COLO668 (cell line): Measurements from ENCODE around the gene NOC4L.
"Not testable (repeated sequence)": the region's sequence is repeated elsewhere in the genome, so short reads cannot be mapped to it uniquely, and the experiment has no call there.

Source experiments
- DNase-seq: peaks from one replicate; lab custom pipeline; 2025; ENCODE audit not compliant: unreplicated experiment; lab: John Stamatoyannopoulos, UW

The NOC4L gene

DNA sequence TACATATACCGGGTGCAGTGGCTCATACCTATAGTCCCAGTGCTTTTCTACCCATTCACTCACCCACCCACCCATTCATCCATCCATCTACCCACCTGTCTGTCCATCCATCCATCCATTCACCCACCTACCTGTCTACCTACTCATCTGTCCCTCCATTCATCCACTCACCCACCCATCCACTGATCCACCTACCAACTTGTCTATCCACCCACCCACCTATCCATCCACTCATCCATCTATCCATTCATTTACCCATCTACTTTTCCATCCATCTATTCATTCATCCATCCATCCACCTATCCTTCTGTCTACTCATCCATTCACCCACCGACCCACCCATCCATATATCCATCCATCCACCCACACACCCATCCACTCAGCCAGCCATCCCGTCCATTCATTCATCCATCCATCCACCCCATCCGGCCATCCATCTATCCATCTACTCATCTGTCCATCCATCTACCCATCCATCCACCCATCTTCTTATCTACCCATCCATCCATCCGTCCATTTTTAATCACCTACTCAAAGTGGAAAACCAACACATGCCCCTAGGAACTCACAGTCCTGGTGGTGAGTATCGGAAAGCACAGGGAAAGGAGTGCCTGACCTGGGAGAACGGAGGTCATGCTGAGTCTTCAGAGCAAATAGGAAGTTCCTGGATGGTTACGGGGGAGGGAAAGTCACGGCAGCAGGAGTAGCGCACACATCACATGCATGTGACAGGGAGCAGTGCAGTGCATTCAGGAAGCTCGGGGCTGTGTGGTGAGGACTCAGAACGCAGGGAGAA is 20.1 kb upstream of the NOC4L start:
- no peak for DNase-seq

DNA sequence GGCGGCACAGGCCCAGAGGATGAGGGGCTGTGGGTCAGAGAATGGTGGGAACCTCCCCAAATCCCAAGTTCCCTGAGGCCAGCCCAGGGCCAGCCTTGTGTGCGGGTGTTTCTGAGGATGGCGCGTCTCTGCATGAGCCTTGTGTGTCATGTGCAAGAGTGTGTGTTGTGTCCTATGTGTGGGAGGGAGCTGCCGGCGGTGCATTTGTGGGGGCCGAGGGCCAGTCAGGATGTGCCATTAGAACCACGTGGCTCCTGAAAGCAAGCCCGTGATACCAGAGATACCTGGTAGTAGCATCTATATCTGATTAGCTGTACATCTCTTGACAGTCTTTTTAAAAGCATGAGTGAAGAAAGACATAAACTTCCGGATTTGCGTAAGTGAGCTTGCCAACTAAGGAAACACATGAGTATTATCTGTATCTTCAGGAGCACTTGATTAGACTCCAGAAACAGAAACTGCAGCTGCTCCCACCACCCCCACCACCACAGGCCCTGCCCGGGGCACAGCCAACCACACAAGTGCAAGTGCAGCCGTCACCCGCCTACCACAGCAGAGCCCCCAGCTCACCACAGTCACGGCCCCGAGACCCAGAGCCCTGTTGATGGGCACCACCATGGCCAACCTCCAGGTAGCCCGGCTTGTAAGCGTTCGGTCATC is 19.4 kb upstream of the NOC4L start:
- DNase-seq = no peak

DNA sequence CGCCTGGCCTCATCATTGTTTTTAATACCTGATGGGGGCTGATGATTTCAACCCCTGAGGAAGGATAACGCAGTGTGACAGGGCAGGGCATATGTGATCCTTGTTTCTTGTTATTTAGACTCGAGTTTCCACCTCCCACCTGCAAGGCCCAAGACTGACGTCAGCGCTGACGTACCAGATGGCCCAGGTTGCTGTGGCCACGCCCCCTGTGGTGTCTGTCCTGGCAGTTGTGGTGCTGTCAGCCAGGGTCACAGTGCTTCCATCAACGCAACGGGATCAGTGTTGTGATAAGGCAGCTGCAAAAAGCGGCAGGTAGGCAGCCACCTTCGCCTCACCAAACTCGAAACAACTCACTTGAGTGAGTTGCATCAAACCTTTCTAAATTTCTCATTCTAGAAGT is 18.5 kb upstream of the NOC4L start:
- DNase-seq = no peak

DNA sequence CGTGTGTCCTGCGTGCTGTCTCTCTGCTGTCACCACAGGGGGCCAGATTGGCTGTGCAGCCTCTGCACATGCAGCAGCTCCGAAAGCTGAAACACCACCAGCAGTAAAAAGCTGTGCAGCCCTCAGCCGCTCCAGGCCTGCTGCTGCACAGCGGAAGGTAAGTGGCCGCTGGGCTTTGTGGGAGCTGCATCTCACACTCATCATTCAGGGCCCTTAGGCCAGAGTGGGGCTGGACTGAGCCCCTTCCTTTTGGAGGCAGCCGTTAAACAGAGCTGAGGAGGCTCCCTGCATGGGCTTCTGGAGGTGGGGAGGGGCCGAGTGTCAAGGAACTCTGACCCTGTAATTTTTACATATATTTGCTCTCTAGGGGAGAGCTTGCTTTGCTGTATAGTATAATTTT is 17.2 kb upstream of the NOC4L start:
- no peak for DNase-seq

DNA sequence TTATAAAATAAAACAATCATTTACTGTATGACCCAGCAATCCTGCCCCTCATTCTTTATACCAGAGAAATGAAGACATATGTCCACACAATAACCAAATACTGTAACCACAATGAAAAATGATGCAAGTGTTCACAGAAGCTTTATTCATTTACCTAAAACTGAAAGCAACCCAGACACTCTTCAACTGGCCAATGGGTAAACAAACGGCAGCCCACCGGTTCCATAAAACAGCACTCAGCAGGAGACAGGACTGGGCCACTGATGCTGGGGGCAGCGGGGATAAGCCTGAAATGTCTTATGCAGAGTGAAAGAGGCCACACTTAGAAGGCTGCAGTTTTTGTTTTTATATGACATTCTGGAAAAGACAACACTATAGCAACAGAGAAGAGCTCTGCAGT is 15.2 kb upstream of the NOC4L start:
- no peak for DNase-seq

DNA sequence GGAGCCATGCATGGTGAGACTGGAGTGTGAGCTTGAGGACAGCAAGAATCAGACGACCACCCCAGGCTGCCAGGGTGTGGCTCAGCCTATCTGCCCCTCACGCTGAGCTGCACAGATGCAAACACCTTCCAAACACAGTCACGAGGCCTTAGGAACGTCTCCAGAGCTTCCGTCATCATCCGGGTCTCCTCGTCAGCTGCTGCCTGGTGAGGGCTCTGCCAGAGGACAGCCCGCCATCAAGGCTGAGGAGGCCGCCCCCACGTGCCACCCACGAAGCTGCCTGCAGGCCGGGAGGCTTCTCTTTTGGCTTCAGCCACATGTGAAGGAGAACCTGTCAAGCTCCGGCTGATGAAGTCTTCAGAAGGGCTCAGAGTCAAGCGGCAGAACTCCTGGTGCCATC is 13.6 kb upstream of the NOC4L start:
- no peak for DNase-seq

DNA sequence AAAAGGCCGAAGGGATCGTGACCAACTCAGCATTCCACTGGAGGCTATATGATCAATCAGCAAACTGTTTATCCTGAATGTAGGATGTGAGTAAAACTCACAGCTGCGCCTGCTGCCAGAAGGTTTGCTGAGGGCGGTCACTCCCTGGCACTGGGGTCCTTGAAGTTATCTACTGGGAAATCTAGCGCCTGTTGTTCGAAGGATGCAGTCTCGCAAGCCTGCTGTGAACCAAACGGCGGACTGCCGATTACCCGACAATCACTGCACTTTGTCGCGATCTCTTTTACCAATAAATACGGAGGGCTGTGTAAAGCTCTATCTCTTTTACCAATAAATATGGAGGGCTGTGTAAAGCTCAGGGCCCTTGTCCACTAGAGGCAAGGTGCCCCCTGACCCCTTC is 13.0 kb upstream of the NOC4L start:
- no peak for DNase-seq

DNA sequence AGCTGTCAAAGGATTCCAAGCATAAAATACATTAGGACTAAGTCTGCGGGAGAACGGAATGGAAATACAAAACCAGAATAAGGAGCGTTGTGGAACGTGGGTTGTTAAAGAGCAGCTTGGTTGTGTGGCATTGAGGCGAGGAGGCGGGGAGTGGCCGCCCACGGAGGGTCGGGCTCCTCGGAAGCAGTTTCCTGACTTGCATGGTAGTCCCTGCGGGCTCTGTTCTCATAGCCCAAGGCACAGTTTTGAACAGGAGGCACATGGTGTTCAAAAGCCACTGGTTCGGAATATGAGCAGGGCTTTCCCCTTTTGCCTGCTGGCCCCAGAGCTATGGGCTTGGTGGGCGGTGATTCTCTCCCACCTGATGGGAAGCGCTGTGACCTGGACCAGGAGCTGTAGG is 12.3 kb upstream of the NOC4L start:
- no peak for DNase-seq

DNA sequence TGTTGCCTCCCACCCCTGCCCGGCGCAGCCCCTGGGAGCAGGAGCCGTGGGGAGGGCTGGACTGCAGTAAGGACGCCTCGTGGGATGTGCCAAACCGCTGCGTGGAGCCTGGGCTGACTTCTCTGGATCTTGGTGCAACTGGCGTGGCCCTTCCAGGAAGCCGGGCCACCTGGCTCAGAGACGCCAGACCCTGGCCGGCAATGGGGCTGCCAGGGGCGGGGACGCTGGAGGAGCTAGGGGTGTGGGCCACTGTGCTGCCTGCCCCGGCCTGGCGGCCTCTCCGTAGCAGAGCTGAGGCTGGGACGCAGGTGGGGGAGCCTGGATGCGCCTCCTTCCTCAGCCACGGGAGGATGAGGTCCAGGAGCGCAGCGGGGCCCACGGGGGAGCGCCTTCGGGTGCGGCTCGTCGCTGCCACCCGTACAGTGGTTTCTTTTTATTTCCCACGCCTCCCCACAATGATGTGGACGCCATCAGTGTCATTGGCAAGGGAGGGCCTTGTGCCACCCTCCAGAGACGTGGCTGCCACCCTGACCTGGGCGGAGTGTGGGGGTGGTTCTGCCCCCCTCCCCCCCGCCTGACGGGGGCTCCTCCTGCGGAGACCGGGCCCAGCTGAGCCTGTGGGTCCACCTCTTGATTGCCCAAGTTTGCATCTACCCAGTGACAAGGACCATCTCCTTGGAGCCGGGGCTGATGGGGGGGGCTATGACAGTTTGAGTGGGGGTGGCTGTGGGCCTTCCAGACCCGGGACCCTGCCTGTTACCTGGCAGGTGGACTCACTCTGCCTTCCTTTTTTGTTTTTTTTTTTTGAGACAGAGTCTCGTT is 11.4 kb upstream of the NOC4L start:
- DNase-seq = no peak

DNA sequence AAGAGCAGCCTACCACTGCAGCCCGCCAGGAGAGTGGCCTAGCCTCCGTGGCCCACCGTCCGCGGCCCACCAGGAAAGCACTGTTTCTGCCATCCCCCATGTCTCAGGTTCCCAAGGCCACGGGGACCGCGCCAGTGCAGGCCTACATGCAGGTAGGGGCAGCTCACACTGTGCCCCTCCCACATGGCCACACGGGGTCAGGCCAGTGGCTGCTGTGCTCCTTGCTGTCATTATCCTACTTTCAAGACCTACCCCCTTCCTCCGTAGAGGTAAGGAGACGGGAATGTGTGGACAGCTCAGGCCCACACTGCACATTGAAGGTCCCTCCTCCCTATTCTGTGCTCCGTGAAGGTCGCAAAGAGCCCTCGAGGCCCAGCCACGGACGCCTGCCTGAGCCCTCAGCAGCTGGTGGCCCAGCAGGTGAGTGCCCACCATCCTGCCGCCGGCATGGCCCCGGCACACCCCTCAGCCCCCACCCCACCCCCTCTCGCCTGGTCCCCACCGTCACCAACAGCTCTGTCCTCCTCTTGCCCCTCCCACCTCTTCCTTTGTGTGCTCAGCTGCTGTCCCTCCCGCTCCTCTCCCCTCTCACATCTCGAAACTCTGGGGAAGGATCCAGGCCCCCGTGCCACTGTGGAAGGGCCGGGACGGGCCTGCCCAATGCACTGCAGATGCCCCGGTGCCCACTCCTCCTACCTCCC is 10.2 kb upstream of the NOC4L start:
- peak; percentile 61 for DNase-seq

DNA sequence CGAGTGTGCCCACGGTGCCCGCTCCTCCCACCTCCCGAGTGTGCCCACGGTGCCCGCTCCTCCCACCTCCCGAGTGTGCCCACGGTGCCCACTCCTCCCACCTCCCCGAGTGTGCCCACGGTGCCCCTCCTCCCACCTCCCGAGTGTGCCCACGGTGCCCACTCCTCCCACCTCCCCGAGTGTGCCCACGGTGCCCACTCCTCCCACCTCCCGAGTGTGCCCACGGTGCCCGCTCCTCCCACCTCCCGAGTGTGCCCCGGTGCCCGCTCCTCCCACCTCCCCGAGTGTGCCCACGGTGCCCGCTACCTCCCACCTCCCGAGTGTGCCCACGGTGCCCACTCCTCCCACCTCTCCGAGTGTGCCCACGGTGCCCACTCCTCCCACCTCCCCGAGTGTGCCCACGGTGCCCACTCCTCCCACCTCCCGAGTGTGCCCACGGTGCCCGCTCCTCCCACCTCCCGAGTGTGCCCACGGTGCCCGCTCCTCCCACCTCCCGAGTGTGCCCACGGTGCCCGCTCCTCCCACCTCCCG is 9.5 kb upstream of the NOC4L start:
- DNase-seq = not testable (repeated sequence)

DNA sequence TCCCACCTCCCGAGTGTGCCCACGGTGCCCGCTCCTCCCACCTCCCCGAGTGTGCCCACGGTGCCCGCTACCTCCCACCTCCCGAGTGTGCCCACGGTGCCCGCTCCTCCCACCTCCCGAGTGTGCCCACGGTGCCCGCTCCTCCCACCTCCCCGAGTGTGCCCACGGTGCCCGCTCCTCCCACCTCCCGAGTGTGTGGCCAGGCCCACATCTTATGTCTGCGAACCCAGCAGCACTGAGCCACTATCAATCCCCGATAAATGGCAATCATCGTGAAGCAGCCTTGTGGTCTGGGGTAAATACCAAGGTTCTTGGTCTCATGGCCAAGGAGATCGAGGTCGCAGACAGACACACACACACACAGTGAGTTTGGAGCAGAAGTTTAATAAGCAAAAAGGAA is 8.0 kb upstream of the NOC4L start:
- DNase-seq = not testable (repeated sequence)

DNA sequence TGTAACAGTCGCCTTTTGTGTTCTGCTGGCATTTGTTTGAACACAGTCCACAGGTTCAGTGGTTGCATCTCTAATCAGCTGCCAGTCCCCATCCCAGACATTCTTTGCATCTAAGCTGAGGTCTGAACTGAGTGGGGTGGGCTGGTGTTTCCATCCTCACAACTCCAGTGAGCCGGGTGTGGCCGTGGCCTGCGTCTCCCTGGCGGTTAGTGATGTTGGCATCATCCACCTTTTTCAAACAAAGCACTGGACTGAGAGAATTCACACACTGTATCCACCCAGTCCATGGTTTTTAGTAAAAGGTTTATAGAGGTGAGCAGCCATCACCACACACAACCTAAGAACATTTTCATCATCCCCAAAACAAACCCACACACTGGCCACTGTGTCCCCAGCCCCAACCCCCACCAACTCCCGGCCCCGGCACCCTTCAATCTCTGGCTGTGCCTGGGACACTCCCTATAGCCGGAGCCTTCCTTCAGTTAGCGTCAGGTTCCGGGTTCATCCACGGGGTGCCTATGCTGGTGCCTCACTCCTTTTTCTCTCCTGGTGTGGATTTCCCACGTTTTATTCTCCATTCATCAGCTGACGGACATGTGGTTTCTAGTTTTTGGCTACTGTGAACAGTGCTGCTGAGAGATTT is 6.7 kb upstream of the NOC4L start:
- no peak for DNase-seq

DNA sequence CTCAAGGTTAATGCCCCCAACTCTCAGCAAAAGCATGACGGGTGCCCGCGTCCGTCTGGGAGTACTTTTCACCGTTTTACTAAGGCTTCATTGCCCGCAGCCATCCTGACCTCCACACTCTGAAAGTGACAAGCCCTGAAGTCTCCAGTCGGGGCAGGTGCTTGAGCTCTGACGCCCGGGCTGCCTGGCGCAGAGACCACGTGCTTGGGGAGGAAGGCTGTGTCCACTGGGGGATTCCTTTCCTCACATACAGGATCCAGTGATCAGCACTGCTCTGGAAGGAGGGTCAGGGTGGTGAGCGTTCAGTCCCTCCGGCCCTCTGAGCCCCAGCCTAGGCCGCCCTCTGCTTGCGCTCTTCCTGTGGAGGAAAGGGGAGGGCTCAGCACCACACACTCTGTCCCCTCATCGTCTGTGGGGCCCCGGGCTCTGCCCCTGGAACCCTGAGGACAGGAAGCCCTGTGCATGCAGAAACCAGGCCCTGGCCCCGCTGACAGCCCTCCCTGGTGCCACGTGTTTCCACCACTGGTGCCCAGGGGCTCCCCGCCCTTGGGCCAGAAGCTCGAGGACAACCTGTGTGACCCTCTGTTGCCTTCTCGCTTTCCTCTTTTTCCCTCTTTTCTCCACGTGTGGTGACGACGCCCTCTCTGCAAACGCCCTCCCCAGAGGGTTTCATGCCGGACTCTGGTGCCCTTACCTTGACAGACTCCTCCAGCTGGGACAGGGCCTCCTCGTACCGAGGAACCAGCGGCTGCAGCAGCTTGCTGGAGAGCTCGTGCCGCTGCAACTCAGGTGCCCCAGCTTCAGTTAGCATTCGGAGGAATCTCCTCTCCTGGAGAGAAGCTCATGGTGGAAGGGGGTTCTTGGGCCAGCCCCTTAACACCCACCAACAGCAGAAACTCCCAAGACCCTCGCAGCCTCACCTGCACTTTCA is 5.1 kb upstream of the NOC4L start:
- DNase-seq = no peak

DNA sequence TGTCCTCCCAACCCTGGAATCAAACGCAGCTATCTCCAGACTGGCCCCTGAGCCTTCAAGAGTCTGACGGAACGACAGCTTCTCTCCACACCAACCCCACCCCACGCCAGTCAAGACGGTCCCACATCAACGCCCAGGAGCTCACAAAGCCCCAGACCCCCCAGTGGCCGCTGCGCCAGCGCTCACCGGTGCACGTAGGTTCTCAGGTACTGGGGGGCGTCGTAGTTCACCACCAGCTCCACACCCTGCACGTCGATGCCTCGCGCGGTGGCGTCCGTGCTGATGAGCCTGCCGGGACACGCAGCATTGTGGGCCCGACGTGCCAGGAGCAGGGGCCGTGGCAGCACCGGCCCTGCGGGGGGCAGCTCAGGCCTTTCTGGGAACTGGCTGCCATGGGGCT is 4.3 kb upstream of the NOC4L start:
- DNase-seq = no peak

DNA sequence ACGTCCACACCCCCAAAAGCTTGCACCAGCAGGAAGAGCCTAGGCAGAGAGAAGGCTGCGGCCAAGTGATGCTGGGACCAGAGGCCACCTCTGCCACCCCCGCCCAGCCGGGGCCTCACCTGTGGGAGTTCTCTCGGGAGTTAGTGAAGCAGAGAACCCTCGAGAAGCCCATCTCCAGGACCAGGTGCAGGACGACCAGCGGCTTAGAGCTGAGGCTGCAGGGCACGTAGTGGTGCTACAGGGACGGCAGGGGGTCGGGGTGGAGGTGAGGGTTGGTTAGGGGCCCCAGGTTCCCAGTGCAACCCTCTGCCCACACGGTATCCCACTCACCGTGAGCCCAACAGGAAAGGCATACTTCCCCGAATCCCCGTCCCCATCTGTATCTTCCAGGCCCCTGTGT is 3.8 kb upstream of the NOC4L start:
- no peak for DNase-seq

DNA sequence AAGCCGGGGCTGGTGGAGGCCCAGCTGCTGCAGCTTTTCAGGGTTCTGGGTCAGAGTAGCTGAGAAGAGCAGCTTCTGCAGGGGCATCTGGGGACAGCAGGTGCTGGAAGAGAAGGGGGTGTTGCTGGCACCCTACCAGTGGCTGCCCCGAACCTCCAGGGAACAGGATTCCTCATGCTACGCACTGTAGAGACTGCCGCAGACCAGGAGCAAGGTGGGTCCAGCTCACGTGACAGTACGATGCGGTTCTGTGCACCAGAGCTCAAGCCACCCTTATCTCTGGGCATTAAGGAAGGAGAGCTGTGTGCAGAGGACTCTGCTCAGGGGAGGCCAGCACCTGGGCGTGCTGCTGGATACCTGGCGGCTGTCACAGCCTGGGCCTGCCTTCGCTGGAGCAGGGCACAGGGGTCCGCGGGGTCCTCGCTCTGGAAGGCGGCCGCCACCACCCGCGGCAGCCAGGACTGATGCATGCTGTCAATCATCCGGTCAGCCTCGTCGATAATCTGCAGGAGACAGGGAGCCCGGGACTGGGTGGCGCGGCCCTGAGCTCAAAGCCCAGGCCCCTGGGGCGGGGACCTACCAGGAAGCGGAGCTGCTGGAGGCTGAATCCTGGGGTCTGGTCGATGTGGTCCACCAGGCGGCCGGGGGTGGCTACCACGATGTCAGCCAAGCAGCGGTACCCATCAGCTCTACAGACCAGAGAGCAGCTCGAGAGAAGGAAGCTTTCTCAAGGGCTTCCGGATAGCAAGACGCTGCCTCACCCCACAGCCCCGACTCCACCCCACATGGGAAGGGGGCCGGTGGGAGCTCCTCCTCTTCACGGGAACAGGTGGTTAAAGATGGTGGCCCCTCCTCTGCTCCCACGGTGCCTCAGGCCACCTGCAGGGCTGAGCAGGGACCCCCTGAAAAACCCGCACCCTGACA is 3.1 kb upstream of the NOC4L start:
- DNase-seq = no peak

DNA sequence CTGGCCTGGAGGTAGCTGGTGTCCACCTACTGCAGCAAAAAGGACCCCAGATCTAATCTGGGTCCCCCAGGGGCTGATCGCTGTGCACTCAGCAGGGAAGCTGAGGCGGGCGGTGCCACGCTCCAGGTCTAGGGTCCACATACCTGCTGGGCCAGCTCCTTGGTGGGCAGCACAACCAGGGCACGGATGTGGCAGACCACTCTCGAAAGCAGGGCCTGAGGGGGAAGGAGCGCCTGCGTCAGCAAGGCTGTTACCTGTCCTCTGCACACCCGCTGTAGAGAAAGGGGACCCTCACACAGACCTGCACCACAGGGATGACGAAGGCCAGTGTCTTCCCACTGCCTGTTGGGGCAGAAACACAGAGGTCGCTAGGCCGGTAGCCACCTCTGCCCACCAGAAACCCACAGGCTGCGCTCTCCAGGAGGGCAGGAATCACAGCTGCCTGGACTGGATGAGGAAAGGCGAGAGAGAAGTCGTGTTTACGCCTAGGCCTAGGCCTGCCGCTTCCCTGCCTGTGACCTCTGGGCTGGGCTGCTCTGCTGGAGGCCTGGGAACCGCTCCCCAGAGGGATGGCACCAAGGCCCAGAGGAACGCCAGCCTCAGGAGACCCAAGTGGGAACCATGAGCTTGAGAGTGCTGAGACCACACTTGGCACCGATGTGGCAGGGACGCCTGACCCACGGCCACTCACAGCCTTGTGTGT is 2.1 kb upstream of the NOC4L start:
- no peak for DNase-seq
